GM10847 (cell line): Measurements from ENCODE around the gene MFAP3.

Experiments used
- POLR2A ChIP-seq: IDR thresholded peaks from 2 replicates; pipeline ENCODE4 v1.6.1; 2011; ENCODE audit not compliant: insufficient read length; ENCODE audit errors: extremely low read depth

The MFAP3 gene

GRCh38 chr5:154076240-154076922 is 37.6 kb downstream of the MFAP3 start:
- no peak for TF ChIP-seq POLR2A

GRCh38 chr5:154077696-154078095 is 38.9 kb downstream of the MFAP3 start:
- TF ChIP-seq POLR2A, result no peak

GRCh38 chr5:154078272-154078671 is 39.5 kb downstream of the MFAP3 start:
- no peak for TF ChIP-seq POLR2A

- no peak for TF ChIP-seq POLR2A
These were observed 42.5 kb downstream of the MFAP3 start for GRCh38 chr5:154081246-154081645.

- TF ChIP-seq POLR2A, result no peak
These were observed 45.4 kb downstream of the MFAP3 start for GRCh38 chr5:154084062-154084639.

- no peak for TF ChIP-seq POLR2A
These were observed 47.4 kb downstream of the MFAP3 start for GRCh38 chr5:154086146-154086545.

- TF ChIP-seq POLR2A, result no peak
These were observed 47.9 kb downstream of the MFAP3 start for GRCh38 chr5:154086641-154087040.

- no peak for TF ChIP-seq POLR2A
These were observed 48.5 kb downstream of the MFAP3 start for GRCh38 chr5:154087260-154087659.

- no peak for TF ChIP-seq POLR2A
These were observed 50.0 kb downstream of the MFAP3 start for GRCh38 chr5:154088801-154089200.

GRCh38 chr5:154090656-154091055 is 51.9 kb downstream of the MFAP3 start:
- no peak for TF ChIP-seq POLR2A

- TF ChIP-seq POLR2A, result no peak
These were observed 53.8 kb downstream of the MFAP3 start for GRCh38 chr5:154092356-154093141.

GRCh38 chr5:154093142-154093532 is 54.4 kb downstream of the MFAP3 start:
- TF ChIP-seq POLR2A, result no peak

- no peak for TF ChIP-seq POLR2A
These were observed 57.1 kb downstream of the MFAP3 start for GRCh38 chr5:154095904-154096303.

- no peak for TF ChIP-seq POLR2A
These were observed 58.3 kb downstream of the MFAP3 start for GRCh38 chr5:154097031-154097430.

GRCh38 chr5:154098465-154098864 is 59.7 kb downstream of the MFAP3 start:
- no peak for TF ChIP-seq POLR2A

GRCh38 chr5:154101184-154101583 is 62.4 kb downstream of the MFAP3 start:
- TF ChIP-seq POLR2A, result no peak
